ENCODE measurements around the gene CELSR1.
"Not testable (repeated sequence)": the region's sequence is repeated elsewhere in the genome, so short reads cannot be mapped to it uniquely, and the experiment has no call there.

Gene CELSR1

GRCh38 chr22:46518038-46518437 lies 19.4 kb downstream of the CELSR1 start:
- H3K9ac ChIP-seq (ENCODE audit: low read length): no peak overlapping the region
- no peaks in the 10 kb centered on the region for H3K36me3 ChIP-seq (replicated peaks; ENCODE audit: insufficient read depth, low read length)
- no peaks in the 10 kb centered on the region for H3K79me2 ChIP-seq (ENCODE audit: low read length)
- H2AFZ ChIP-seq (ENCODE audit: low read length): no peak overlapping the region
- DNase-seq: no peak
- no peaks in the 10 kb centered on the region for H3F3A ChIP-seq (ENCODE audit: insufficient read depth, low read length)
- no peaks in the 10 kb centered on the region for H3K9me2 ChIP-seq (replicated peaks; ENCODE audit: insufficient read depth, low read length)
- H3K9me3 ChIP-seq (replicated peaks; ENCODE audit: insufficient read depth, low read length): no peaks in the 10 kb centered on the region
- no peaks in the 10 kb centered on the region for H4K20me1 ChIP-seq (ENCODE audit: insufficient read depth, low read length)
- no peak overlapping the region for H3K27ac ChIP-seq (ENCODE audit: low read length)
- TF ChIP-seq EZH2phosphoT487 (IDR thresholded peaks at IDR 0.05; ENCODE audit: low read length): no peak
- no peak for TF ChIP-seq CTCF (IDR thresholded peaks at IDR 0.05; ENCODE audit: low read length)
- no peak for TF ChIP-seq EZH2 (optimal IDR thresholded peaks at IDR 0.05; ENCODE audit: low read depth, low read length)
- no peaks in the 10 kb centered on the region for H3K4me1 ChIP-seq (ENCODE audit: low read length)
- H3K4me2 ChIP-seq (ENCODE audit: low read depth, low read length): no peak overlapping the region
- H3K27me3 ChIP-seq (replicated peaks; ENCODE audit: insufficient read depth, low read length): peaks cover 8% of the 10 kb centered on the region
- H3K4me3 ChIP-seq (ENCODE audit: low read length): no peak overlapping the region

- Histone ChIP-seq H3K27ac (ENCODE audit: low read length) (no peak overlapping the region), H3K79me2 (ENCODE audit: low read length) (no peaks in the 10 kb centered on the region), H2AFZ (ENCODE audit: low read length) (no peak overlapping the region), H3K36me3 (replicated peaks; ENCODE audit: insufficient read depth, low read length) (no peaks in the 10 kb centered on the region), H3K27me3 (replicated peaks; ENCODE audit: insufficient read depth, low read length) (peaks cover 2% of the 10 kb centered on the region; the same call in 1 of the 2 replicates), H3K9me2 (replicated peaks; ENCODE audit: insufficient read depth, low read length) (no peaks in the 10 kb centered on the region), H3F3A (ENCODE audit: insufficient read depth, low read length) (no peaks in the 10 kb centered on the region), H3K9me3 (replicated peaks; ENCODE audit: insufficient read depth, low read length) (no peaks in the 10 kb centered on the region), H3K4me2 (ENCODE audit: low read depth, low read length) (no peak overlapping the region), H3K4me1 (ENCODE audit: low read length) (no peaks in the 10 kb centered on the region), H3K9ac (ENCODE audit: low read length) (no peak overlapping the region), H3K4me3 (ENCODE audit: low read length) (no peak overlapping the region), H4K20me1 (ENCODE audit: insufficient read depth, low read length) (no peaks in the 10 kb centered on the region)
- TF ChIP-seq EZH2 (optimal IDR thresholded peaks at IDR 0.05; ENCODE audit: low read depth, low read length): no peak
- no peak for TF ChIP-seq EZH2phosphoT487 (IDR thresholded peaks at IDR 0.05; ENCODE audit: low read length)
- no peak for TF ChIP-seq CTCF (IDR thresholded peaks at IDR 0.05; ENCODE audit: low read length)
- no peak for DNase-seq
These were observed 20.1 kb downstream of the CELSR1 start for GRCh38 chr22:46517255-46517761.

GRCh38 chr22:46516638-46517037 lies 20.8 kb downstream of the CELSR1 start:
- H3K9me3 ChIP-seq (replicated peaks; ENCODE audit: insufficient read depth, low read length): no peaks in the 10 kb centered on the region
- DNase-seq: no peak
- H3K9me2 ChIP-seq (replicated peaks; ENCODE audit: insufficient read depth, low read length): no peaks in the 10 kb centered on the region
- H3K27me3 ChIP-seq (replicated peaks; ENCODE audit: insufficient read depth, low read length): no peaks in the 10 kb centered on the region; the same call in 1 of the 2 replicates
- H3K4me1 ChIP-seq (ENCODE audit: low read length): no peaks in the 10 kb centered on the region
- H3K4me3 ChIP-seq (ENCODE audit: low read length): no peak overlapping the region
- no peaks in the 10 kb centered on the region for H4K20me1 ChIP-seq (ENCODE audit: insufficient read depth, low read length)
- TF ChIP-seq EZH2 (optimal IDR thresholded peaks at IDR 0.05; ENCODE audit: low read depth, low read length): no peak
- TF ChIP-seq CTCF (IDR thresholded peaks at IDR 0.05; ENCODE audit: low read length): no peak
- no peak for TF ChIP-seq EZH2phosphoT487 (IDR thresholded peaks at IDR 0.05; ENCODE audit: low read length)
- H3K79me2 ChIP-seq (ENCODE audit: low read length): no peaks in the 10 kb centered on the region
- H3K9ac ChIP-seq (ENCODE audit: low read length): no peak overlapping the region
- H3K4me2 ChIP-seq (ENCODE audit: low read depth, low read length): no peak overlapping the region
- no peaks in the 10 kb centered on the region for H3F3A ChIP-seq (ENCODE audit: insufficient read depth, low read length)
- H2AFZ ChIP-seq (ENCODE audit: low read length): no peak overlapping the region
- no peak overlapping the region for H3K27ac ChIP-seq (ENCODE audit: low read length)
- H3K36me3 ChIP-seq (replicated peaks; ENCODE audit: insufficient read depth, low read length): no peaks in the 10 kb centered on the region

GRCh38 chr22:46516112-46516487 lies 21.3 kb downstream of the CELSR1 start:
- not testable (repeated sequence) for H3K9ac ChIP-seq (ENCODE audit: low read length); H3F3A ChIP-seq (ENCODE audit: insufficient read depth, low read length); H3K27me3 ChIP-seq (replicated peaks; ENCODE audit: insufficient read depth, low read length); H2AFZ ChIP-seq (ENCODE audit: low read length); H3K9me2 ChIP-seq (replicated peaks; ENCODE audit: insufficient read depth, low read length); H3K4me3 ChIP-seq (ENCODE audit: low read length); H3K27ac ChIP-seq (ENCODE audit: low read length); H3K4me2 ChIP-seq (ENCODE audit: low read depth, low read length); H3K4me1 ChIP-seq (ENCODE audit: low read length); H3K36me3 ChIP-seq (replicated peaks; ENCODE audit: insufficient read depth, low read length); H4K20me1 ChIP-seq (ENCODE audit: insufficient read depth, low read length); DNase-seq; H3K79me2 ChIP-seq (ENCODE audit: low read length); H3K9me3 ChIP-seq (replicated peaks; ENCODE audit: insufficient read depth, low read length)
